KBM-7 (cell line): ENCODE results near the gene ZNF143.

ENCODE experiments used
- DNase-seq: peaks from one replicate; pipeline ENCODE4 v3.0.0-alpha.2; 2015
- in situ Hi-C: fragments of 300-500 bp; cut with MboI; formaldehyde crosslinking; loops from 2 replicates; pipeline ENCODE4 v1.14.3; 2020; ENCODE audit warnings: low sequenced_read_pairs, low pct_unique_long_range_greater_than_20kb, mixed read lengths

Gene ZNF143

DNA sequence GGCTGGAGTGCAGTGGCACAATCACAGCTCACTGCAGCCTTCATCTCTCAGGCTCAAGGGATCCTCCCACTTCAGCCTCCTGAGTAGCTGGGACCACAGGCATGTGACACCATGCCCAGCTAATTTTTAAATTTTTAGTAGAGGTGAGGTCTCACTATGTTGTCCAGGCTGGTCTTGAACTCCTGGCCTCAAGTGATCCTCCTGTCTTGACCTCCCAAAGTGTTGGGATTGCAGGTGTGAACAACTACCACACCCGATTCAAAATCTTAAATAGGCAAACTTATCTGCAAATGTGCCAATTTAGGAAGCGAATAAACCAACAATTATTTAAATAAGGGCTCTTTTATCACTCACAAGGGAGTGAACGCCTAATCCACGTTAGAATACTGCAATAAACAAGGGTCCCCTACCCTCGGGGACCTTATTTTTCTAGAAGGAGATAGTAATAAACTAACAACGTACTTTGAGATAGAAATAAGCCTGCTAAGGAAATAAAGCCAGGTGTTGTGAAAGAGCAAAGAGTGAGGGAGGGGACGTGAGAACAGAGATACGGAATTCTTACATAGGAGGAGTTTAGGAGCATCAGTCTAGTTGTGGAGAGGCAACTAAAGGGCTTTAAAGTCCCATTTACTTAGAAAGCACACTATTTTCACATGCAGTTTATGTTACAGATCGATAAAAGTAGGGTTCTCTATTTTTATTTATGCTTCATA lies 109.7 kb downstream of the ZNF143 start:
- DNase-seq, result no peak
- in situ Hi-C loops, result no loop called here

DNA sequence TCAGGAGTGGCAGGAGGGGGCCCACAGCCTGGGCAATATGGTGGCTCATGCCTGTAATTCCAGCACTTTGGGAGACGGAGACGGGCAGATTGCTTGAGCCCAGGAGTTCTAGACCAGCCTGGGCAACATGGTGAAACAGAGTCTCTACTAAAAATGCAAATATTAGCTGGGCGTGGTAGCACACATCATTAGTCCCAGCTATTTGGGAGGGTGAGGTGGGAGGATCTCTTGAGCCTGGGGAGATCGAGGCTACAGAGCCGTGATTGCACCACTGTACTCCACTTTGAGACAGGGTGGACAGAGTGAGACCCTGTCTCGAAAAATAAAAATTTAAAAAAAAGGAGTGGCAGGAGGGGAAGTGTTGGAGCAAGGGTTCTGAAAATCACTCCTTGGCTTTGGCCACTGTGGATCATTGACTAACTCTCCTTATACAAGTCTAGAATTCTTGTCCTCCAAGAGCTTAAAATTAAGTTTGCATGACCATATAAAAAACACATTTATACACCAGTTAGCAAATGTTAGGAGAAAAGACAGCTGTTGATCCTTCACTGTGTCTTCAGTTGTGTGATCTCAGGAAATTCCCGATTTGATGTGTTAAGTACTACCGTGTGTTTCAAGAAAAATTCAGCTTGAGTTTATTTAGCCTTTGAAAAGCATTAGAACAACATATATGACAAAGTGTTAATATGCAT lies 110.4 kb downstream of the ZNF143 start:
- in situ Hi-C loops, result no loop called here
- DNase-seq, result no peak

DNA sequence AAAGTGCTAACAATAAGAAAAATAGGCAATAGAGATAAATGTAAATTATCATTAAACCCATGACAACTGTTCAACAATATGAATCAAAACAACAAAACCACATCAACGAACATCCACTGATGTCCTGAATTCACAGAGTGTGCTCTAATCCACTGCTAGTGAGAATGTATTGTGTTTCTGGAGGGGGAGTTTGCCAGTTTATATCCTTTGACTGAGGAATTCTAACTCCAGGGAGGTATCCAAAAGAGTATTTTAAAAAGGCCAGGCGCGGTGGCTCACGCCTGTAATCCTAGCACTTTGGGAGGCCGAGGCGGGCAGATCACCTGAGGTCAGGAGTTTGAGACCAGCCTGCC lies 110.9 kb downstream of the ZNF143 start:
- no peak for DNase-seq
- in situ Hi-C loops, result no loop called here

DNA sequence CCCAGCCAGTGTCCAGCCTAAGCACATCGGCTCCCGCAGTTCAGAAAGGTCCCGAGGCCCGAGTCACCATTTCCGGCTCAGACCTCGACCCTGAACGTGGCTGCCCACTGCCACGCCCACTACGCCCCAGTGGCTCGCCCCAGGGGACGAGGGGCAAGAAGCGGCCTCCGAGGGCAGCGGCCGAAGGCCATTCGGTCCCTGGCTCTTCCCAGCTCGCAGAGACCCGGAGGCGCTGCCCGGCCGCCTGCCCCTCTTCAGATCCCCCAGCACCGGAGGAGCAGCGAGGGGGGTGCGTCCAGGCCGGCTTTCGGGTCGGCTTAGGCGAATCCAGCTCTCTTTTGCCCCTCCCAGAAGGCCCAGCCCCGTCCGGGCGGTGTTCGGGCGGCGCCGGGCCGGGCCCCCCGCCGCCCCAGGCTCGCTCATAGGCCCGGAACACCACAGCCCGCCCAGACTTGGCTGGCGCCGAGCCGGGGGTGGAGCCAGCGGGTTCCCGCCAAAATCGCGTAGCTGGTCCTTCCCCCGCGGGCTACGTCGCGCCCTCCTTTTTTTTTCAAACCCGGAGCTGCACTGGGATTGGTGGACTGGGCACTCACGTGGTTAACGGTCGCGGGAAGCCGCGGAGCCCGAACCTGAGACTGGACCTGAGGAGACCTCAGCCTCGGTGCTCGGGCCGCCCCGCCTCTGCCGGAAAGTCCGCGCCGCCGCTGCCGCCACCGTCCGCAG lies 112.4 kb downstream of the ZNF143 start, which contains the start of gene WEE1:
WEE1 (plus strand) TSS at position 619 of the 723 bp plus-strand sequence. CDS start 264 bp downstream, outside the sequence.
- in situ Hi-C loops, result no loop called here

DNA sequence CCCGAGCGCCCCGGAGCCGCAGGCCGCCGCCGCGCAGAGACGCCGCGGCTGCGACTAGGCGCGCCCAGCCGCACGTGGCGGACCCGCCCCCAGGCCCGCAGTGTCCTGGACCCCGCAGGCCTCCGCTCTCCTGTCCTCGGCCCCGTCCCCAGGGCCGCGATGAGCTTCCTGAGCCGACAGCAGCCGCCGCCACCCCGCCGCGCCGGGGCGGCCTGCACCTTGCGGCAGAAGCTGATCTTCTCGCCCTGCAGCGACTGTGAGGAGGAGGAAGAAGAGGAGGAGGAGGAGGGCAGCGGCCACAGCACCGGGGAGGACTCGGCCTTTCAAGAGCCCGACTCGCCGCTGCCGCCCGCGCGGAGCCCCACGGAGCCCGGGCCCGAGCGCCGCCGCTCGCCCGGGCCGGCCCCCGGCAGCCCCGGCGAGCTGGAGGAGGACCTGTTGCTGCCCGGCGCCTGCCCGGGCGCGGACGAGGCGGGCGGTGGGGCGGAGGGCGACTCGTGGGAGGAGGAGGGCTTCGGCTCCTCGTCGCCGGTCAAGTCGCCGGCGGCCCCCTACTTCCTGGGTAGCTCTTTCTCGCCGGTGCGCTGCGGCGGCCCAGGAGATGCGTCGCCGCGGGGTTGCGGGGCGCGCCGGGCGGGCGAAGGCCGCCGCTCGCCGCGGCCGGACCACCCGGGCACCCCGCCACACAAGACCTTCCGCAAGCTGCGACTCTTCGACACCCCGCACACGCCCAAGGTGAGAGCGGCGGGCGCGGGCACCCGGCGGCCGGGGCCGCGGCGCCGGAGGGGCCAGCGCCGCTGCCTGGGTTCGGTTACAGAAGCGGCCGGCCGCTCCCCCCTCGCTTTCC lies 113.2 kb downstream of the ZNF143 start:
- DNase-seq, result no peak

More for the DNA sequence above, 112.4 kb downstream of the ZNF143 start, which contains the start of gene WEE1:
- DNase-seq, result peak; percentile 99

DNA sequence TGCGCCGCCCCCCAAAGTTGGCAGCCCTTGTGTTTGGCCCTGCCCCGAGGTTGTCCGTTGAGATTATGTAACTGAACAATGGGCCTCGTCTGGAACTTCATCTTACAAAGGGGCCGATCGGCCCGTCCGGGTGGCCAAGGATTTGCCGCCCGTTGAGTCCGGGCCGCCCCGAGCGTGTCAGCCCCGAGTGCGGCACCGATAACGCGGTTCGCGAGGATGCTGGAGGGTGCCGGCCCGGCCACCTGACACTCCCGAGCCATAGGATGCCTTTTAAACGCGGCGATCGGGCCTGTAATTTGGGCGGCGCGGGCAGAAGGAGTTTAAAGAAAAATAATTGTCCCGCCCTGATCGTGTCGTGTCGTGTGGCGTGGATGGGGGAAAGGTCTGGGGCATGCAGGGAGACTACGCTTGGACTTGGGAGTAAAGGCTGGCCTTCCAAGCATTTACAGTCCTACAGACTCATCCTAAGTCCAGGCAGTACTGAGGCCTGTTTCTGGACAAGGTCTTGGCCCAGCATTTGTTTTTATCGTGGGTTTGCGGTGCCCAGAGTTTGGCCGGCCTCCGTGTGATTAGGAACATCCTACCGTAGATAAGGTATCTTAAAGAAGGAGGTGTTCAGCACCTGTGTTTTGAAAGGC lies 113.9 kb downstream of the ZNF143 start:
- DNase-seq, result no peak
- in situ Hi-C loops, result no loop called here

More for the DNA sequence above, 113.2 kb downstream of the ZNF143 start:
- in situ Hi-C loops, result no loop called here

DNA sequence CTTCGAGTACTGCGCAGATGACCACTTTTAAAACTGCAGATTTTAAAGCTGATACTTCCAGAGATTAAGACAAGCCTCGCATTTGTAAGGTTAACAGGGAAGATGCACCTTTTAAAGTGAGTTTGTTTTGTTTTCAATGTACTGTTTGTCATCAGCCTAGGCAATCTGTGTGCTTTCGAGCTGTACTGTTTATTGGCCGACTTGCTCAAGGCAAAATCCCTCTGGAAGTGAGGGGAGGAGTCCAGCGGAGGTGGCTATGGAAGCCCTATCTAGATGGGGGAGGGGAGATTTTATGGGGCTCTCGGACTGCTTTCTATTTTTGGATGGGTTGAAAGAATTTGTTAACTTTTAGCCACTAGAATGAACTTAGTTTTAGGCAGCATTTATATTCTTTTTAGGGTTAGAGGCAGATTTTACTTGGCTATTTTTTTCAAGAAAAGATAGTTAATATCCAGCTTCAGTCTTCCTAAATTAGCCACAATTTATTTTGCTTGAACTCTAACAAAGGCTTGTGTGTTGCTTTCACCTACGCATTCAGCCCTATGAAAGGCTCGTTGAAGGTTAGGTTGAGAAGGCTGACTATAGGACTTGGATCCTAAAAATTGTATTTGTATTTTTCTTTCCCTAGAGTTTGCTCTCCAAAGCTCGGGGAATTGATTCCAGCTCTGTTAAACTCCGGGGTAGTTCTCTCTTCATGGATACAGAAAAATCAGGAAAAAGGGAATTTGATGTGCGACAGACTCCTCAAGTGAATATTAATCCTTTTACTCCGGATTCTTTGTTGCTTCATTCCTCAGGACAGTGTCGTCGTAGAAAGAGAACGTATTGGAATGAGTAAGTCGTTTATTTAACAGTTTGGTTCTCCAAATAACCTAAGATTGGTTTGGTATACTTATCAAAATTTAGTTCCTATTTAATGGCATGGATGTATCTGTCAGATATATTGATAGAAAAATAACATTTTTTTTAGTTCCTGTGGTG lies 114.7 kb downstream of the ZNF143 start:
- in situ Hi-C loops, result no loop called here
- DNase-seq, result peak; percentile 68

DNA sequence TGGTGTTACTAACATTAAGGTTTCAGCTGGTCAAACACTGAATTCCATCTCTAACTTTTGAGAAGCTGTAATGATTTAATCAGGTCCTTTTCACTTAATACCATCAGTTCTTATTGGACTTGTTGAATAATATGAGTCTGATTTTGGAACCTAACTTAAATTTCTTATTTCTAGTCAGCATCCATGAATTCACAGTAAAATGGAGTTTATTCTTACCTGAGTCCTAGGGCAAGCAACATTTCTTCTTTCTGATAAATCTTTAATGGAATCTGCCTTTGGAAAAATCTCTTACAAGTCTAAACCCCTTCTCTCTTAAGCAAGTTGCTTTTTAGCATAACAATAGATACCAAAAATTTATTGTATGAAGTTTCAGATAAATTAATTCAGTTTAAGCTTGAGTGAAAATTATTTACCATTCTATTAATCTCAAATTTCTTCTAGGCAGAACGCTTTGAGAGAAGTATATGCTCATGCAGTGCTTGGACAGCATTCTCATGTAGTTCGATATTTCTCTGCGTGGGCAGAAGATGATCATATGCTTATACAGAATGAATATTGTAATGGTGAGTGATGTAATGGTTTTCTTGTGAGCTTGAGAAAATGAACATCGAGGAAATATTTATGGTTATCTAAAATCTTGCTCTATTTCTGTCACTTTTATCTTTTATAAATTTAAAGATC lies 116.0 kb downstream of the ZNF143 start:
- no peak for DNase-seq
- in situ Hi-C loops, result no loop called here

DNA sequence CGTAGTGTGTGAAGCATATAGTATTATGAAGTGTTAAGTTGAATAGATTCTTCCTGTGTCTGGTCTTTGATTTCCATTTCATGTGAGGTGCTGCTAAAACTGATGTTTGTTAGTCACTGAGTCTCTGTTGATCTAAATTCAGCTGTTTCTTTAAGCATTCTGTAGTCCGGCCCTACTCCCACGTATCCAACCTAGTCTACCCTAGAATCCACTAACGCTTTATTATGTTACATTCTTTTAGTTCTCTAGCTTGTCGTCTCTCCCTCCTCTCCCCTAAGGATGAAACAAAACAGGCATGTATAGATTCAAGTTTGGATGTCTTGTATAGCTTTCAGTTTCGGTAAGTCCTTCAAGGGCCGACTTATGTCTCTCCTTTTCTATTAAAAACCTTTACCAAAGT lies 116.7 kb downstream of the ZNF143 start:
- in situ Hi-C loops, result no loop called here
- DNase-seq, result no peak
